Mucosa of rectum (tissue), 2 donors: ENCODE data around the gene GNG10.
A peak's percentile ranks its signal among the peaks of the same experiment; 100 is the strongest.
"Not testable (repeated sequence)": the region's sequence is repeated elsewhere in the genome, so short reads cannot be mapped to it uniquely, and the experiment has no call there.

Experiments
- H3K27ac ChIP-seq, 2 donors: one replicate each; pipeline ENCODE4 v1.7.0; 2013; ENCODE audit warnings: inconsistent platforms in 2 of 2, low read depth in 2 of 2, low read length in 2 of 2
- H3K27me3 ChIP-seq, 2 donors: one replicate each; pipeline ENCODE4 v1.7.0; 2013; ENCODE audit warnings: low read length in 2 of 2; ENCODE audit not compliant: control insufficient read depth in 2 of 2, insufficient read depth in 2 of 2
- H3K36me3 ChIP-seq, 2 donors: one replicate each; pipeline ENCODE4 v1.7.0; 2013; ENCODE audit warnings: low read length in 2 of 2; ENCODE audit not compliant: control insufficient read depth in 2 of 2, insufficient read depth in 2 of 2
- H3K4me1 ChIP-seq, 2 donors: one replicate each; pipeline ENCODE4 v1.7.0; 2013; ENCODE audit warnings: low read length in 2 of 2, mild to moderate bottlenecking in 1 of 2; ENCODE audit not compliant: control insufficient read depth in 2 of 2, insufficient read depth in 2 of 2
- H3K4me3 ChIP-seq, 2 donors: one replicate each; pipeline ENCODE4 v1.7.0; 2013; ENCODE audit warnings: low read length in 2 of 2
- H3K9ac ChIP-seq, 2 donors: one replicate each; pipeline ENCODE4 v1.7.0; 2013; ENCODE audit warnings: low read length in 2 of 2, low read depth in 1 of 2, mild to moderate bottlenecking in 1 of 2
- H3K9me3 ChIP-seq, 2 donors: one replicate each; pipeline ENCODE4 v1.7.0; 2013; ENCODE audit warnings: low read length in 2 of 2; ENCODE audit not compliant: control insufficient read depth in 2 of 2
- donor health status: healthy.
- donor health status: Normal muscosa, but diverticular disease.

The GNG10 gene

GRCh38 chr9:111661150-111661801 is at the start of gene GNG10:
Gene GNG10, plus strand, starts transcription at chr9:111661605. Its CDS starts 30 bp downstream, at chr9:111661635.
- Histone ChIP-seq H3K9ac (peak within 1 kb of the TSS; percentile 38 to 73), H3K27me3 (no peaks in the 10 kb centered on the region), H3K36me3 (no peaks in the 10 kb centered on the region), H3K9me3 (no peaks in the 10 kb centered on the region), H3K4me1 (peaks cover 8 to 14% of the 10 kb centered on the region in 2 donors), H3K4me3 (peak within 1 kb of the TSS; percentile 79 to 85), H3K27ac (peak within 1 kb of the TSS; percentile 25 to 45)

- Histone ChIP-seq H3K36me3 (no peaks in the 10 kb centered on the region), H3K4me3 (no peak overlapping the region), H3K27ac (no peak overlapping the region), H3K4me1 (peaks cover 4 to 8% of the 10 kb centered on the region in 2 donors), H3K9me3 (no peaks in the 10 kb centered on the region), H3K9ac (no peak overlapping the region), H3K27me3 (no peaks in the 10 kb centered on the region)
These were observed 47.9 kb upstream of the GNG10 start for GRCh38 chr9:111613436-111614040.

- no peaks in the 10 kb centered on the region for H3K36me3 ChIP-seq
- H3K27ac ChIP-seq, result no peak overlapping the region
- H3K27me3 ChIP-seq, result no peaks in the 10 kb centered on the region
- no peak overlapping the region for H3K4me3 ChIP-seq
- H3K9ac ChIP-seq, result no peak overlapping the region
- peaks cover 4 to 6% of the 10 kb centered on the region in 2 donors for H3K4me1 ChIP-seq
- no peaks in the 10 kb centered on the region for H3K9me3 ChIP-seq
These were observed 45.5 kb upstream of the GNG10 start for GRCh38 chr9:111615928-111616327.

GRCh38 chr9:111617349-111617748 is 44.1 kb upstream of the GNG10 start:
- not testable (repeated sequence) for H3K27me3 ChIP-seq, H3K4me3 ChIP-seq, H3K36me3 ChIP-seq, H3K4me1 ChIP-seq, H3K9me3 ChIP-seq, H3K9ac ChIP-seq, H3K27ac ChIP-seq

- no peak overlapping the region for H3K27ac ChIP-seq
- peaks cover 0 to 6% of the 10 kb centered on the region in 2 donors for H3K4me1 ChIP-seq
- H3K4me3 ChIP-seq, result no peak overlapping the region
- no peak overlapping the region for H3K9ac ChIP-seq
- no peaks in the 10 kb centered on the region for H3K27me3 ChIP-seq
- H3K9me3 ChIP-seq, result no peaks in the 10 kb centered on the region
- no peaks in the 10 kb centered on the region for H3K36me3 ChIP-seq
These were observed 39.4 kb upstream of the GNG10 start for GRCh38 chr9:111621895-111622480.

GRCh38 chr9:111622626-111623025 is 38.8 kb upstream of the GNG10 start:
- no peak overlapping the region for H3K4me3 ChIP-seq
- peaks cover 0 to 7% of the 10 kb centered on the region in 2 donors for H3K4me1 ChIP-seq
- H3K36me3 ChIP-seq, result no peaks in the 10 kb centered on the region
- H3K27ac ChIP-seq, result no peak overlapping the region
- no peaks in the 10 kb centered on the region for H3K27me3 ChIP-seq
- no peaks in the 10 kb centered on the region for H3K9me3 ChIP-seq
- no peak overlapping the region for H3K9ac ChIP-seq

GRCh38 chr9:111627260-111627963 is 34.0 kb upstream of the GNG10 start:
- no peak overlapping the region for H3K9ac ChIP-seq
- H3K9me3 ChIP-seq, result no peaks in the 10 kb centered on the region
- no peaks in the 10 kb centered on the region for H3K27me3 ChIP-seq
- H3K4me1 ChIP-seq, result peaks cover 11% of the 10 kb centered on the region in 2 donors
- no peak overlapping the region for H3K4me3 ChIP-seq
- H3K36me3 ChIP-seq, result no peaks in the 10 kb centered on the region
- no peak overlapping the region for H3K27ac ChIP-seq

GRCh38 chr9:111628411-111628810 is 33.0 kb upstream of the GNG10 start:
- Histone ChIP-seq H3K9ac (no peak overlapping the region), H3K27ac (no peak overlapping the region), H3K4me3 (no peak overlapping the region), H3K36me3 (no peaks in the 10 kb centered on the region), H3K27me3 (no peaks in the 10 kb centered on the region), H3K4me1 (peaks cover 17 to 19% of the 10 kb centered on the region in 2 donors), H3K9me3 (no peaks in the 10 kb centered on the region)

- Histone ChIP-seq H3K9me3 (no peaks in the 10 kb centered on the region), H3K27ac (peak overlapping the region in 1 of 2 donors; percentile 53), H3K27me3 (no peaks in the 10 kb centered on the region), H3K4me3 (peak overlapping the region; percentile 85 to 92), H3K36me3 (no peaks in the 10 kb centered on the region), H3K9ac (peak overlapping the region; percentile 44 to 63), H3K4me1 (peaks cover 20 to 21% of the 10 kb centered on the region in 2 donors)
These were observed 31.0 kb upstream of the GNG10 start for GRCh38 chr9:111630182-111630963.
